KMS-11 (cell line): ENCODE data around the gene PDLIM5.

ENCODE experiments used
- H2AFZ ChIP-seq: fragments of 200-600 bp; sonication (generic); 2 replicates; pipeline ENCODE4 v1.6.1; 2016; ENCODE audit warnings: antibody characterized with exemption, mixed run types, low read depth
- H3K27ac ChIP-seq: fragments of 200-600 bp; sonication (generic); 2 replicates; pipeline ENCODE4 v1.6.1; 2016; ENCODE audit warnings: mild to moderate bottlenecking, mixed run types
- H3K27me3 ChIP-seq: fragments of 200-600 bp; sonication (generic); 2 replicates; pipeline ENCODE4 v1.6.1; 2017; ENCODE audit warnings: mild to moderate bottlenecking, low read depth, mixed run types, moderate library complexity; ENCODE audit not compliant: insufficient read depth
- H3K36me3 ChIP-seq: fragments of 200-600 bp; sonication (generic); 2 replicates; pipeline ENCODE4 v1.6.1; 2017; ENCODE audit warnings: mild to moderate bottlenecking, mixed run types; ENCODE audit not compliant: insufficient read depth
- H3K4me1 ChIP-seq: fragments of 200-600 bp; sonication (generic); 2 replicates; pipeline ENCODE4 v1.6.1; 2016; ENCODE audit warnings: mild to moderate bottlenecking, low read depth, mixed run types; ENCODE audit not compliant: poor library complexity, severe bottlenecking
- H3K4me2 ChIP-seq: fragments of 200-600 bp; sonication (generic); 2 replicates; pipeline ENCODE4 v1.7.0; 2016; ENCODE audit warnings: mild to moderate bottlenecking, mixed run types
- H3K4me3 ChIP-seq: fragments of 200-600 bp; sonication (generic); IDR thresholded peaks from 2 replicates; pipeline ENCODE4 v1.6.1; 2017; ENCODE audit warnings: low read depth, low read length, mixed read lengths; ENCODE audit not compliant: insufficient read depth
- H3K79me2 ChIP-seq: fragments of 200-600 bp; sonication (generic); 2 replicates; pipeline ENCODE4 v1.6.1; 2016; ENCODE audit warnings: low read depth, mixed run types; ENCODE audit not compliant: insufficient read depth
- H3K9ac ChIP-seq: fragments of 200-600 bp; sonication (generic); 2 replicates; pipeline ENCODE4 v1.6.1; 2016; ENCODE audit warnings: mild to moderate bottlenecking, mixed run types
- H4K20me1 ChIP-seq: fragments of 200-600 bp; sonication (generic); 2 replicates; pipeline ENCODE4 v1.6.1; 2016; ENCODE audit warnings: mild to moderate bottlenecking, mixed run types; ENCODE audit not compliant: insufficient read depth
- CTCF ChIP-seq: fragments of 200-600 bp; sonication (generic); conservative IDR thresholded peaks from 2 replicates; pipeline ENCODE4 v1.6.1; 2017; ENCODE audit warnings: low read depth, mild to moderate bottlenecking, antibody characterized with exemption, low read length, moderate library complexity, mixed read lengths

The PDLIM5 gene

DNA sequence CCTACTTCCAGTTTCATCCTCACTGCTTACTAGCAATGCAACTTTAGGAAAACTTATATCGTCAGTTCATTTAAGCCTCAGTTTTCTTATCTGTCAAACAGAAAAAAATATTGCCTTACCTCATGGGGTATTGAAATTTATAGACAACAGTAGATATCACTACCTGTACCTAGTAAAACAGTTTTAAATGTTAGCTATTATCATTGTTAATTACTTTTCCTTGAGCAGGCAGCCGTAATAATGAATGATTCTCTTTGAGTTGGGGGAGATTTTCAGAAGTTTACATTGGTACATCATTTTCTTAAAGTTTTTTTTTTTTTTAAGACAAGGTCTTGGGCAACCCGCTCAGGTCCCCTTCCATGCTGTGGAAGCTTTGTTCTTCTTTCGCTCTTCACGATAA, 234.3 kb downstream of the PDLIM5 start:
- Histone ChIP-seq H3K27ac (no peak overlapping the region), H3K36me3 (no peaks in the 10 kb centered on the region), H3K9ac (no peak overlapping the region), H4K20me1 (no peaks in the 10 kb centered on the region), H3K27me3 (no peaks in the 10 kb centered on the region), H3K4me1 (no peaks in the 10 kb centered on the region), H3K4me3 (no peak overlapping the region), H3K4me2 (no peak overlapping the region), H3K79me2 (no peaks in the 10 kb centered on the region), H2AFZ (no peak overlapping the region)
- TF ChIP-seq CTCF, result no peak

DNA sequence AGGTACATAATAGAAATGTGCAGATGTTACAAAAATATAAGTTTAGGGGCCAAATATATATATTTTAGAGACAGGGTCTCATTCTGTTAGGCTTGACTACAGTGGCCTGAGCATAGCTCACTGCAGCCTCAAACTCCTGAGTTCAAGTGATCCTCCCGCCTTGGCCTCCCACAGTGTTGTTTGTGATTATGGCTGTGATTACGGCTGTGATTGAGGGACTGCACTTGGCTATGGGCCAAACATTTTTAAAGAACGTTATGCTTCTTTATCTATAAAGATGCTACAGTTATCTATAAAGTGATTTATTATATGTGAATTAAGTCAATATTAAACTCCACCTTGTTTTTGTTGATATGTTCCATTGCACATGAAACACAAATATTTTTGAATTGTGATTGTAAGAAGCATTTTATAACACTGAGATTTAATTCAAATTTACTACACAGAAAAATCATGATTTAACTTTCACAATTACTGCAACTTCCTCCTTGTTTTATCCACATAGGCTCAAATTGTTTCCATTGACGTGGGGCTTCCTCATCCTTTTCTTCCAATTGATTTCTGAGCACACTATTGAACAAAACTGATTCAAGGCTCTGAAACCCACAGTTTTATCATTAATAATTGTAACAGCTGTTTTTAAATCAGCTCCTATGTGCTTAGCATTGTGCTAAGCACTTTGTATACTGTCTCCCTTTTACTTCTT, 237.6 kb downstream of the PDLIM5 start:
- H2AFZ ChIP-seq, result no peak overlapping the region
- no peak overlapping the region for H3K27ac ChIP-seq
- no peaks in the 10 kb centered on the region for H3K36me3 ChIP-seq
- H3K4me3 ChIP-seq, result no peak overlapping the region
- no peaks in the 10 kb centered on the region for H3K4me1 ChIP-seq
- no peak overlapping the region for H3K9ac ChIP-seq
- no peaks in the 10 kb centered on the region for H4K20me1 ChIP-seq
- no peaks in the 10 kb centered on the region for H3K27me3 ChIP-seq
- H3K79me2 ChIP-seq, result no peaks in the 10 kb centered on the region
- no peak overlapping the region for H3K4me2 ChIP-seq
- no peak for TF ChIP-seq CTCF

DNA sequence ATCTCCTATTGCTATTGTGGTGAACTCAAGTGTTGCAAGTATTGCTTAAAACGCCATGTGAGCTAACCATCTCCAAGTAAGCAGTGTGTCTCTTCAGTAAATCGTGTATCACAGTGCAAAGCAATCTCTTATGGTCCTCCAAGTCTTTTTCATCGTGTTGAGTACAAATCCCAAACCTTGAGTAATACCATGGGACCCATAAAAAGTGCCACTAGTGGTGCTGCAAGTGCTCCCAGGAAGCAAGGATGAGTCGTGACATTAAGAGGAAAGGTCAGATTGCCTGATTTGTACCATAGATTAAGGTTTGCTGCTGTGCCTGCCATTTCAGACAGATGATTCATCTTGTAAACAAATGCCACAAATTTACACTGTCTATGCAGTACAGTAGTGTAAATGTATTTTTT, 239.1 kb downstream of the PDLIM5 start:
- Histone ChIP-seq H3K27ac (no peak overlapping the region), H4K20me1 (no peaks in the 10 kb centered on the region), H3K4me2 (no peak overlapping the region), H3K9ac (no peak overlapping the region), H3K4me3 (no peak overlapping the region), H3K27me3 (no peaks in the 10 kb centered on the region), H3K36me3 (no peaks in the 10 kb centered on the region), H3K4me1 (no peaks in the 10 kb centered on the region), H3K79me2 (no peaks in the 10 kb centered on the region), H2AFZ (no peak overlapping the region)
- TF ChIP-seq CTCF, result no peak

DNA sequence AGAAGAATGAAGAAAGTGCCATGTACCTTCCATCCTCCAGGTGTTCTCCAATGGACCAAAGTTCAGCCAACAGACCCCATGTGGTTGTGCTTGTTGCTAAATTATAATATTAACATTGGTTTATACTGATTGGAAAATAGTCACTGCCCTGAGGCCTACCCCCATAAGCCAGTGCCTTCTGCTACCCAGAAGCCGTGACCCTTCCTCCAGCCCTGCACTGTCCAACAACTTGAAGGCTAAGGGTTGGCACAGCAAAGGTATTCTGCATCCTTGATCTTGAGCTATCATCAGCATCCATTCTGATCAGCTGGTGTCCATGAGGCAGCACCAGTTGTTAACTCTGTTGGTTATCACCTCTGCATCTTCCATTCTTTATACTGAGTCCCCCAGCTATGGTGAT, 239.8 kb downstream of the PDLIM5 start:
- H3K9ac ChIP-seq, result no peak overlapping the region
- no peaks in the 10 kb centered on the region for H3K4me1 ChIP-seq
- H3K36me3 ChIP-seq, result no peaks in the 10 kb centered on the region
- no peak overlapping the region for H3K27ac ChIP-seq
- TF ChIP-seq CTCF, result no peak
- no peaks in the 10 kb centered on the region for H3K27me3 ChIP-seq
- no peaks in the 10 kb centered on the region for H4K20me1 ChIP-seq
- no peaks in the 10 kb centered on the region for H3K79me2 ChIP-seq
- H2AFZ ChIP-seq, result no peak overlapping the region
- H3K4me2 ChIP-seq, result no peak overlapping the region
- H3K4me3 ChIP-seq, result no peak overlapping the region
